Measurements from ENCODE around the gene PLA2G12B. TPM values are rescaled to one million over a fixed set of nuclear protein-coding genes. Genes with fewer than 3 reads are reported as not detected.

The PLA2G12B gene
- total RNA-seq, 1 donor from 2014 or later = 3.8 TPM

DNA sequence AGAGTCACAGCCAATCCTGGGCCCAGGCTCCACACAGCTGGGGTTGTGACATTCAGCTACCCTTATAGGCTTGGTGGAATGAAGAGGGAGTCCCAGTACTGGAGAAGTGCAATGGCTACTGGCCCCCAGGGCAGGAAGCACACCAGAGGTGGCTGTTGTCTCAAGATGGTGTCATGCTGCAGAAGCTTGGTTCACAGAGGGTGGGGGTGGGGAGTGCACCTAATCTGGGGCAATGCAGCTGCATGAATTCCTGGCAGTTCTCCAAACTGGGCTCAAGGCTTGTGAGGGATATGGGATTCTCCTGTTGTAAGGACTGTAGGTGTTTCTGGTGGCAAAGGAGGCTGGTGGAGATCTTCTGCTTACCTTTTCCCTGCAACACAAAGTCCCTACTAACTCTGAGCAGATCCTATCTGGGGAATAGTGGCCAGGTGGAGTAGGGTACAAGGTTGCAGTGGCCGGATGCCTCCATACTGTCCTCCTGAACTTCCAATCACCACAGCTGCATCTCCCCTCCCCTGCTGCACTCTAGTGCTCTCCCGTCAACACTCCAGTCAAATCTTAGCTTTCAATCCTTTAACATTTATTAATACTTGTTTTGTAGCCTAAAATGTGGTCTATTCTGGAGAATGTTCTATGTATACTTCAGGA lies 27.4 kb upstream of the PLA2G12B start:
- Mint-ChIP-seq H3K36me3 (ENCODE audit: insufficient read depth) (peaks cover 10% of the 10 kb centered on the region), H3K27ac (no peak overlapping the region), H3K4me1 (ENCODE audit: low read depth) (no peaks in the 10 kb centered on the region), H3K4me3 (ENCODE audit: low read depth) (no peak overlapping the region), H3K27me3 (no peaks in the 10 kb centered on the region), H3K9me3 (ENCODE audit: low read depth) (peaks cover 42% of the 10 kb centered on the region)
- no peak for DNase-seq (ENCODE audit: low spot score, unreplicated experiment)
- TF ChIP-seq, protein P1, sequence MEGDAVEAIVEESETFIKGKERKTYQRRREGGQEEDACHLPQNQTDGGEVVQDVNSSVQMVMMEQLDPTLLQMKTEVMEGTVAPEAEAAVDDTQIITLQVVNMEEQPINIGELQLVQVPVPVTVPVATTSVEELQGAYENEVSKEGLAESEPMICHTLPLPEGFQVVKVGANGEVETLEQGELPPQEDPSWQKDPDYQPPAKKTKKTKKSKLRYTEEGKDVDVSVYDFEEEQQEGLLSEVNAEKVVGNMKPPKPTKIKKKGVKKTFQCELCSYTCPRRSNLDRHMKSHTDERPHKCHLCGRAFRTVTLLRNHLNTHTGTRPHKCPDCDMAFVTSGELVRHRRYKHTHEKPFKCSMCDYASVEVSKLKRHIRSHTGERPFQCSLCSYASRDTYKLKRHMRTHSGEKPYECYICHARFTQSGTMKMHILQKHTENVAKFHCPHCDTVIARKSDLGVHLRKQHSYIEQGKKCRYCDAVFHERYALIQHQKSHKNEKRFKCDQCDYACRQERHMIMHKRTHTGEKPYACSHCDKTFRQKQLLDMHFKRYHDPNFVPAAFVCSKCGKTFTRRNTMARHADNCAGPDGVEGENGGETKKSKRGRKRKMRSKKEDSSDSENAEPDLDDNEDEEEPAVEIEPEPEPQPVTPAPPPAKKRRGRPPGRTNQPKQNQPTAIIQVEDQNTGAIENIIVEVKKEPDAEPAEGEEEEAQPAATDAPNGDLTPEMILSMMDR (IDR thresholded peaks at IDR 0.05; ENCODE audit: unreplicated experiment) = no peak

DNA sequence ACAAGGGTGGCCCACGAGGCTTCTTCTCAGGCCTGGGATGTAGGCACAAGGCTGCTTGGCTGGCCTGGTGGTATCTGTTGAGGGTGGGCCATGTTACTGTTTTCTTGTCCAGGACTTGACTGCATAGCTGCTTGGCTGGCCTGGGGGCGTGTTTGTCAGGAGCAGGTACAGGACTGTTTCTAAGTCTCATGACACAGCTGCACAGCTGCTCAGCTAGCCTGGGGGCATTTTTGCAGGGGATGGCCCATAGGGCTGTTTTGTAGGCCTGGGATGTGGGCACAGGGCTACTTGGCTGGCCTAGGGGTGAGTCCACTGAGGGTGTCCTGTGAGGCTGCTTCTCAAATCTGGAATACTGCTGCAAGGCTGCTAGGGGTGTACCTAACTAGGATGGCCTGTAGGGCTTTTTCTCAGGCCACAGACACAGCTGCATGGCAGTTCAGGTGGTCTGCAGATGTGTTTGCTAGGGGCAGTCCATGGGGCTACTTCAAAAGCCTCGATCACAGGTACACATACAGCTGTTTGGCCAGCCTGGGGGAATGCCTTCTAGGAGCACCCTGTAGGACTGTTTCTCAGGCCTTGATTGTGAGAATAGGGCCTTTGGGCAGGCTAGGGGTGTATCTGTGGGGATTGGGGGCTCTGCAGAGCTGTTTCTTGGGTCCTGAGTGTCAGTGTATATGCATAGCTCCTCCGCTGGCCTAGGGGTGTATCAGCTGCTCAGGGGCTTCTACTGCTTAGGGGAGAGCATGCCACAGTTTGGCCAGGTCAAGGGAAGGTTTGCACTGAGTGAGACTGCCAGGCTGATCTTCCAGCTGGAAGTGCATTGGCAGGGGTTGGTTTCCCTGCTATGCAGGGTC lies 26.6 kb upstream of the PLA2G12B start:
- Mint-ChIP-seq H3K9me3 (ENCODE audit: low read depth) (peaks cover 45% of the 10 kb centered on the region), H3K4me1 (ENCODE audit: low read depth) (no peaks in the 10 kb centered on the region), H3K27me3 (no peaks in the 10 kb centered on the region), H3K4me3 (ENCODE audit: low read depth) (no peak overlapping the region), H3K27ac (no peak overlapping the region), H3K36me3 (ENCODE audit: insufficient read depth) (peaks cover 11% of the 10 kb centered on the region)
- TF ChIP-seq, protein P1 (IDR thresholded peaks at IDR 0.05; ENCODE audit: unreplicated experiment) = no peak
- no peak for DNase-seq (ENCODE audit: low spot score, unreplicated experiment)

DNA sequence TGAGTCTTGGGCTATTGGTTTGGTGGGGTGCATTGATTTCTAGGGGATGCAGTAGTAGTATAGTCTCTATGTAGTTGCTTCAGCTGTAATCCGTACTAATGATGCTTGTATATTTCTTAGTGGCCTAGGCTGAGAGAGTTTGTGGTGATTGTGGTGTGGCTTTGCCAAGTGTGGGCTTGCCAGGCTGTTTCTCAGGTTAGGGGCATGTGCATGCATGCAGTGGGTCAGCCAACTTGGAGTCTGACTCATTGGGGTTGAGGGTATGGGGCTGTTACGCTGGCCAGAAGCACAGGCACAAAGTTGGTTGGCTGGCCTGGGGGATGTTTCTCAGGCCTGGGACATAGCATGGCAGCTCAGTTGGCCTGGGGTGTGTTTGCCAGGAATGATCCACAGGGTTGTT lies 25.7 kb upstream of the PLA2G12B start:
- DNase-seq (ENCODE audit: low spot score, unreplicated experiment) = no peak
- TF ChIP-seq, protein P1 (IDR thresholded peaks at IDR 0.05; ENCODE audit: unreplicated experiment) = no peak
- Mint-ChIP-seq H3K27ac (no peak overlapping the region), H3K9me3 (ENCODE audit: low read depth) (peaks cover 52% of the 10 kb centered on the region), H3K27me3 (no peaks in the 10 kb centered on the region), H3K36me3 (ENCODE audit: insufficient read depth) (peaks cover 11% of the 10 kb centered on the region), H3K4me3 (ENCODE audit: low read depth) (no peak overlapping the region), H3K4me1 (ENCODE audit: low read depth) (no peaks in the 10 kb centered on the region)

DNA sequence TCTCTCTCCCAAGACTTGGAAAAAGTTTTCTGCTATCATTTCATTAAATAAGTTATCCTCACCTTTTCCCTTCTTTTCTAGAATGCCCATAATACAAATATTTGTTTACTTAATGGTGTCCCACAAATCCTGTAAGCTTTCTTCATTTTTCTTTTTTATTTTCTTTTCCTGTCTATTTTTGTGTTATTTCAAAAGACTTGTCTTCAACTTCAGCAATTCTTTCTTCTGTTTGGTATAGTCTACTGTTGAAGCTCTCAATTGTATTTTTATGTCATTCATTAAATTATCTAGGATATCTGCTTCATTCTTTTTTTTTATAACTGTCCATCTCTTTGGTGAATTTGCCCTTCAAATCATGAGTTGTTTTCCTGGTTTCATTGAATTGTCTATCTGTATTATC lies 25.1 kb upstream of the PLA2G12B start:
- Mint-ChIP-seq H3K27ac (no peak overlapping the region), H3K9me3 (ENCODE audit: low read depth) (peaks cover 58% of the 10 kb centered on the region), H3K27me3 (no peaks in the 10 kb centered on the region), H3K4me3 (ENCODE audit: low read depth) (no peak overlapping the region), H3K36me3 (ENCODE audit: insufficient read depth) (peaks cover 11% of the 10 kb centered on the region), H3K4me1 (ENCODE audit: low read depth) (no peaks in the 10 kb centered on the region)
- TF ChIP-seq, protein P1 (IDR thresholded peaks at IDR 0.05; ENCODE audit: unreplicated experiment) = no peak
- DNase-seq (ENCODE audit: low spot score, unreplicated experiment) = no peak

DNA sequence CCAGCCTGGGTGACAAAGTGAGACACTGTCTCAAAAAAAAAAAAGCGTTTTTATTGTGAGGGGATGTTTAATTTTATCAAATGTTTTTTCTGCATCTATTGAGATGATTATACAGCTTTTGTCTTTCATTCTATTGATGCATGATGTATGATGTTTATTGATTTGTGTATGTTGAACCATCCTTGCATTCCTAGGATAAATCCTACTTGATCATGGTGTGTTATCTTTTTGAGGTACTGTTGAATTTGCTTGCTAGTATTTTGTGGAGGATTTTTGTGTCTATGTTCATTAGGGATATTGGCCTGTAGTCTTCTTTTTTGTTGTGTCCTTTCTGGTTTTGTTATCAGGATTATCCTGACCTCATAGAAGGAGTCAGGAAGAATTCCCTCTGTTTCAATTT lies 22.3 kb upstream of the PLA2G12B start:
- no peaks in the 10 kb centered on the region for H3K27me3 Mint-ChIP-seq
- TF ChIP-seq, protein P1 (IDR thresholded peaks at IDR 0.05; ENCODE audit: unreplicated experiment) = no peak
- H3K4me1 Mint-ChIP-seq (ENCODE audit: low read depth) = no peaks in the 10 kb centered on the region
- no peak overlapping the region for H3K27ac Mint-ChIP-seq
- no peak overlapping the region for H3K4me3 Mint-ChIP-seq (ENCODE audit: low read depth)
- DNase-seq (ENCODE audit: low spot score, unreplicated experiment) = no peak
- peaks cover 50% of the 10 kb centered on the region for H3K9me3 Mint-ChIP-seq (ENCODE audit: low read depth)
- H3K36me3 Mint-ChIP-seq (ENCODE audit: insufficient read depth) = peaks cover 10% of the 10 kb centered on the region

Measured in progenitor cell of endocrine pancreas (in vitro differentiated cells).